GM12873 (cell line): ENCODE measurements around the gene ADAMTS13.

Experiments used
- TF ChIP-seq, protein P1 (sequence below): IDR thresholded peaks from 2 replicates; pipeline ENCODE4 v1.5.1; 2012; ENCODE audit warnings: low read depth, mild to moderate bottlenecking, moderate library complexity, low read length, control low read depth; ENCODE audit not compliant: insufficient read depth; ENCODE audit errors: missing control alignments

The ADAMTS13 gene

DNA sequence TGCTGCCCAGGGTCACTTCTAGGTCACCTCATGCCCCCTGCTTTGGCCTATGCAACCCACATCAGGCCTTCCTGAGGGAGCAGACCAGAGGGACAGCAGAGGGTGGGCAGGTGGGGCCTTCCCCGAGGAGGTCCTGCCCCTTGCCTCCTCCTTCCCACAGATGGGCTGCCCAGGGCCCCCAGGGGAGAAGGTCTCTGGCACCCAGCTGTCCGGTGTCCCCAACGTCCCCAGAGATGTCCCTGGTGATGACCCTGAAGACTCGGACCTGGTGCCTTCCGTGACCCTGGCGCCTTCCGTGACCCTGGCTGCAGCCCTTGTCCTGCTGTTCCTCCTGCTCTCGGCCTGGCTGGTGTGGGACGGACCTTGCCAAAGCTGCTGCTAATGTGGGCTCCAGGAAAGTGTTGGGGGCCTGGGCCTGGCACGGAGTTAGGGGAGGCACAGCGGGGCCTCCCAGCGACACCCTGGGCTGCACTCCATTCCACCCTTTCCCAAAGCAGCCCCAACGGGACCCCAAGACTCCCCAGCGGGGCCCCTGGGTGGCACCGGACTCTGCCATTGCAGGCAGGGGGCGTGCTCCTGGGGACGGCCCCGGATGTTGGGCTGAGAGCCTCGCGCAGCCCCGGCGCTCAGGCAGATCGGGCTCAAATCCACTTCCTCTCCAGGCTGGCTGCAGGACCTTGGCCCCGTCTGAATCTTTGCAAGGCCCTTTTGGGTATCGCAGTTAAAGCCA lies 63.5 kb downstream of the ADAMTS13 start:
- TF ChIP-seq, protein P1, sequence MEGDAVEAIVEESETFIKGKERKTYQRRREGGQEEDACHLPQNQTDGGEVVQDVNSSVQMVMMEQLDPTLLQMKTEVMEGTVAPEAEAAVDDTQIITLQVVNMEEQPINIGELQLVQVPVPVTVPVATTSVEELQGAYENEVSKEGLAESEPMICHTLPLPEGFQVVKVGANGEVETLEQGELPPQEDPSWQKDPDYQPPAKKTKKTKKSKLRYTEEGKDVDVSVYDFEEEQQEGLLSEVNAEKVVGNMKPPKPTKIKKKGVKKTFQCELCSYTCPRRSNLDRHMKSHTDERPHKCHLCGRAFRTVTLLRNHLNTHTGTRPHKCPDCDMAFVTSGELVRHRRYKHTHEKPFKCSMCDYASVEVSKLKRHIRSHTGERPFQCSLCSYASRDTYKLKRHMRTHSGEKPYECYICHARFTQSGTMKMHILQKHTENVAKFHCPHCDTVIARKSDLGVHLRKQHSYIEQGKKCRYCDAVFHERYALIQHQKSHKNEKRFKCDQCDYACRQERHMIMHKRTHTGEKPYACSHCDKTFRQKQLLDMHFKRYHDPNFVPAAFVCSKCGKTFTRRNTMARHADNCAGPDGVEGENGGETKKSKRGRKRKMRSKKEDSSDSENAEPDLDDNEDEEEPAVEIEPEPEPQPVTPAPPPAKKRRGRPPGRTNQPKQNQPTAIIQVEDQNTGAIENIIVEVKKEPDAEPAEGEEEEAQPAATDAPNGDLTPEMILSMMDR: no peak

DNA sequence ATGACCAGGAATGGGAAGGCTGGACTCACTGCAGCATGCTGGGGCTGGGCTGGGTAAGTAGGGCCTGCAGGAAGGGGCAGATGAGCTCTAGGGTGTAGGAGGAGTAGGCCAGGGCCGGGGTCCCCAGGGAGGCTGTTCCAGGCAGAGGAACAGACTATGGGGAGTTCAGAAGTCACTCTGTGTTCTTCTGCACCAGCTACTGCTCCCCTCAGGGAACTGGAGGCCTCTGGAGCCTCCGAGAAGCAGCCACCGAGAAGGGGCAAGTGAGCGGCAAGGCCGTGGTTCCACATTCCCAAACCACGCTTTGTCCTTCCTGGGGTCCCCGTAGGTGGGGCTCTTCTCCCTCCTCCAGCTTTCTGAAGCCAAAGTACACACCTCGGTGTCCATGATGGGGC lies 65.2 kb downstream of the ADAMTS13 start:
- TF ChIP-seq, protein P1: no peak

DNA sequence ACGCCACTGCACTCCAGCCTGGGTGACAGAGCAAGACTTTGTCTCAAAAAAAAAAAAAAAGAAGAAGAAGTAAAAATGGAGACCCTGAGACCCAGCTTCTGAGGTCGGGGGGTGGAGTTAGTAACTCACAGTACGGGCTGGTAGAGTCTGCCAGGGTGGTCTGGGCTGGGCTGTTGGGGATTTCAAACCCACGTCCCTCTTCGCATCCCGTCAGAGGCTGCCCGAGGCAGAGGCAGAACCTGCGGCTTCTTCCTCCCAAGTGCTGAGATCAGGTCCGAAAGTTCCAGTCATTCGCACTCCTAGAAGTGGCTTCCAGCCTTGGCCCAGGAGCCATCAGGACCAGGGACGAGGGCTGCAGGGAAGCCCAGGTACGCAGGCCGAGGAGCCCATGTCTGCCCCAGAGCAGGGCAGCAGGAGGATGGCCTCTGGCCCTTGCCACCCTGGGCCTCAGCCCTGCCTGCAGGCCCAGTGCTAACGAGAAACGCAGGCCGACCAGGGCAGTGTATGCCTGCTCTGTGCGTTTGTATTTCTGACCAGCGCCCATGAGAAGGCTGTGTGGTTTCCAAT lies 66.6 kb downstream of the ADAMTS13 start:
- TF ChIP-seq, protein P1: no peak

DNA sequence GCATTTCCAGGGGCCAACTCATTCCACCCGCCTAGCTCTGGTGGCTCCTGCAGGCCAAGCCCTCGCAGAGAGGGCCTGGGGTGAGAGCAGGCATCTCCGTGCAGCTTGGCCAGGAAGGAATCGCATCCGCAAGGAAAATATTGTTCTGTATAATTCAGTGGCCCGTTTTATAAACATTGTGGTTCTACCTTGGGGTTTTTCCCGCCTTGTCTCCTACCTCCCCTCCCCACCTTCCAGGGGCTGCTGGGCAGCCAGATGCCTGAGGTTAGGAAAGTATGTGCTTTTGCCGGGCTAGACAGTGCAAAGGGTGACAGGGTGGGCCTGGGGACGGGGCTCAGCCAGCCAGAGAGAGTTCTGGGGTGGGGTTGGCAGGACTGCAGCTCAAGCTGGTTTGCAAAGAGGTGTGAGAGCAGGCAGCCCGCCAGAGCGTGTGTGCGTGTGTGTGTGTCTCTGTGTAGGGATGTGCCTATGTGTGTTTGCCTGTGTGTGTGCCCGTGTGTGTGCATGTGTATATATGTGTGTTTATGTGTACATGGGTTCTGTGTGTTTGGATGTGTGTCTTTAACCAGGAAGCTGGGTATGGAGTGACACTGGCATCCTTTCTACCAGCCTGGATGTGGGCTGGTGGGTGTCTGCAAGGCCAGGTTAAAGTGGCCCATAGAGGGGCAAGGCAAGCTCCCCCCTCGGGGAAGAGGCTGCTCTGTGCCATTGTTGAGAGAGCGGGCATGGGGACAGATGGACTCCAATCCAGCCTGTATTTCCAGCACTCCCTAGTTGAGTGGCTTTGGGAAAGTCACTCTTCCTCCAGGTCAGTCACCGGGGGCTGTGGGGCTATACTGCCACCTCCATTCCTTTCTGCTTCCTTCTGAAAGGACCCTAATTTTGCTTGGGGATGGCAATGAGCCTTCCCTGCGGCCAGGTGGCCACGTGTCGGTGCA lies 67.4 kb downstream of the ADAMTS13 start:
- TF ChIP-seq, protein P1: no peak

DNA sequence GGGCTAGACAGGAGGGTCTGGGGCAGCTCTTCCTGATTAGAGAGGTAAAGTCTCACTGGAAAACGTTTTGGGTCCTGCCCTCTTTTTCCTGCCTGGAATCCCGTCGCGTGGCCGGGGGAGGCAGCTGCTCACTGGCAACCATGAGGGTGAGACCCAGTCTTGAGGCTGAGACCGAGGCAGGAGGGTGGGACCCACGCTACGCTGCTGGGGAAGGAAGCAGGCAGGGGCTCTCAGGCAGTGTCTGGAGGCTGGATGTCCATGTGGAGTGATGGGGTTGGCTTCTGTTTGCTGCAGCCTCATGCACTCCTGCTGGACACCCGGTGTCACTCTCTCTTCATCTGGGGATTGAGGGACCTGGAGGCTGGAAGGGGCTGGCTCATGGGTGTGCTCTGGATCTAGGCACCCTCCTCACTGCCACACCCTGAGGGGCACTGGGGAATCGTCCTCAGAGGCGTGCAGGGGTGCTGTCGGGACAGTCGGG lies 68.1 kb downstream of the ADAMTS13 start:
- TF ChIP-seq, protein P1: no peak

DNA sequence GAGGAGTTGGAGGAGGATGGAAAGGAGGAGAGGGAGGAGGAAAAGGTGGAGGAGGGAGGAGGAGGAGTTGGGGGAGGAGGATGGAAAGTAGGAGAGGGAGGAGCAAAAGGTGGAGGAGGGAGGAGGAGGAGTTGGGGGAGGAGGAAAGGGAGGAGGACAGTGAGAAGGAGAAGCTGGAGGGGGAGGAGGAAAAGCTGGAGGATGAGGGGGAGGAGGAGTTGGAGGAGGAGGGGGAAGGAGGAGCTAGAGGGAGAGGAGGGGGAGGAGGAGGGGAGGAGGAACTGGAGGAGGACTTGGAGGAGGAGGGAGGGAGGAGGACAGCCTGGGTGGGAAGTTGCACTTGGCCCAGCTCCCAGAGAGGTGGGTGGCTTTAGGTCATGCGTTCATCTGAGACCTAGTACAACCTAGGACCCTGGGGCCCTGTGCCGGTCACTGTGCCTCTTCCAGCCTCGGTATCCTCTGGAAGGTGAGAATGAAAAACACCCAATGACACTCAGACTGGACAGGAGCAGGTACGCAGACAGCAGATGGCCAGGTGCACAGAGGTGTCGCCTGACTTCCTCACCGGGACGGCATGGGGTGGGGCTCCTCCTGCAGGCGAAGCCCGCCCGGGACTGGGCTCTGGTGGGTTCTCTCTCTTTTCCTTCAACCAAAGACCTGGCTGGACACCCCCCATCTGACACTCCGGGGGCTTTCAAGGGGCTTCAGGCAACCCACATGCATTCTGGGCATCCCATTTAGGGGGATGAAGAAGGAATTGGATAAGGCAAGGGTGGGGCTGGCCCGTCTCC lies 68.9 kb downstream of the ADAMTS13 start:
- TF ChIP-seq, protein P1: no peak
